KMS-11 (cell line): ENCODE results near the gene TMEM40.

Experiments used
- H2AFZ ChIP-seq: fragments of 200-600 bp; sonication (generic); 2 replicates; pipeline ENCODE4 v1.6.1; 2016; ENCODE audit warnings: antibody characterized with exemption, mixed run types, low read depth
- H3K27ac ChIP-seq: fragments of 200-600 bp; sonication (generic); 2 replicates; pipeline ENCODE4 v1.6.1; 2016; ENCODE audit warnings: mild to moderate bottlenecking, mixed run types
- H3K27me3 ChIP-seq: fragments of 200-600 bp; sonication (generic); 2 replicates; pipeline ENCODE4 v1.6.1; 2017; ENCODE audit warnings: mild to moderate bottlenecking, low read depth, mixed run types, moderate library complexity; ENCODE audit not compliant: insufficient read depth
- H3K36me3 ChIP-seq: fragments of 200-600 bp; sonication (generic); 2 replicates; pipeline ENCODE4 v1.6.1; 2017; ENCODE audit warnings: mild to moderate bottlenecking, mixed run types; ENCODE audit not compliant: insufficient read depth
- H3K4me1 ChIP-seq: fragments of 200-600 bp; sonication (generic); 2 replicates; pipeline ENCODE4 v1.6.1; 2016; ENCODE audit warnings: mild to moderate bottlenecking, low read depth, mixed run types; ENCODE audit not compliant: poor library complexity, severe bottlenecking
- H3K4me2 ChIP-seq: fragments of 200-600 bp; sonication (generic); 2 replicates; pipeline ENCODE4 v1.7.0; 2016; ENCODE audit warnings: mild to moderate bottlenecking, mixed run types
- H3K4me3 ChIP-seq: fragments of 200-600 bp; sonication (generic); IDR thresholded peaks from 2 replicates; pipeline ENCODE4 v1.6.1; 2017; ENCODE audit warnings: low read depth, low read length, mixed read lengths; ENCODE audit not compliant: insufficient read depth
- H3K79me2 ChIP-seq: fragments of 200-600 bp; sonication (generic); 2 replicates; pipeline ENCODE4 v1.6.1; 2016; ENCODE audit warnings: low read depth, mixed run types; ENCODE audit not compliant: insufficient read depth
- H3K9ac ChIP-seq: fragments of 200-600 bp; sonication (generic); 2 replicates; pipeline ENCODE4 v1.6.1; 2016; ENCODE audit warnings: mild to moderate bottlenecking, mixed run types
- H4K20me1 ChIP-seq: fragments of 200-600 bp; sonication (generic); 2 replicates; pipeline ENCODE4 v1.6.1; 2016; ENCODE audit warnings: mild to moderate bottlenecking, mixed run types; ENCODE audit not compliant: insufficient read depth
- CTCF ChIP-seq: fragments of 200-600 bp; sonication (generic); conservative IDR thresholded peaks from 2 replicates; pipeline ENCODE4 v1.6.1; 2017; ENCODE audit warnings: low read depth, mild to moderate bottlenecking, antibody characterized with exemption, low read length, moderate library complexity, mixed read lengths

The TMEM40 gene

GRCh38 chr3:12730506-12731242 is 28.4 kb downstream of the TMEM40 start:
- no peaks in the 10 kb centered on the region for H3K36me3 ChIP-seq
- no peak overlapping the region for H3K27ac ChIP-seq
- H3K9ac ChIP-seq, result no peak overlapping the region
- H3K4me2 ChIP-seq, result no peak overlapping the region
- H3K27me3 ChIP-seq, result no peaks in the 10 kb centered on the region
- no peaks in the 10 kb centered on the region for H4K20me1 ChIP-seq
- no peaks in the 10 kb centered on the region for H3K4me1 ChIP-seq
- H3K4me3 ChIP-seq, result no peak overlapping the region
- no peak for TF ChIP-seq CTCF
- no peak overlapping the region for H2AFZ ChIP-seq
- no peaks in the 10 kb centered on the region for H3K79me2 ChIP-seq

GRCh38 chr3:12729051-12729651 is 29.9 kb downstream of the TMEM40 start:
- Histone ChIP-seq H2AFZ (no peak overlapping the region), H3K4me1 (no peaks in the 10 kb centered on the region), H3K27me3 (no peaks in the 10 kb centered on the region), H3K79me2 (no peaks in the 10 kb centered on the region), H3K4me2 (no peak overlapping the region), H4K20me1 (no peaks in the 10 kb centered on the region), H3K27ac (no peak overlapping the region), H3K36me3 (no peaks in the 10 kb centered on the region), H3K9ac (no peak overlapping the region), H3K4me3 (no peak overlapping the region)
- TF ChIP-seq CTCF, result no peak

- Histone ChIP-seq H3K27ac (no peak overlapping the region), H3K4me1 (no peaks in the 10 kb centered on the region), H4K20me1 (no peaks in the 10 kb centered on the region), H3K36me3 (no peaks in the 10 kb centered on the region), H3K27me3 (no peaks in the 10 kb centered on the region), H3K4me2 (no peak overlapping the region), H3K9ac (no peak overlapping the region), H2AFZ (no peak overlapping the region), H3K4me3 (no peak overlapping the region), H3K79me2 (no peaks in the 10 kb centered on the region)
- no peak for TF ChIP-seq CTCF
Measured at GRCh38 chr3:12727937-12728336, 31.1 kb downstream of the TMEM40 start.

GRCh38 chr3:12727481-12727880 is 31.6 kb downstream of the TMEM40 start:
- Histone ChIP-seq H3K4me2 (no peak overlapping the region), H3K36me3 (no peaks in the 10 kb centered on the region), H3K9ac (no peak overlapping the region), H3K27ac (no peak overlapping the region), H3K4me3 (no peak overlapping the region), H3K79me2 (no peaks in the 10 kb centered on the region), H3K27me3 (no peaks in the 10 kb centered on the region), H4K20me1 (no peaks in the 10 kb centered on the region), H3K4me1 (no peaks in the 10 kb centered on the region), H2AFZ (no peak overlapping the region)
- no peak for TF ChIP-seq CTCF
